HEK293 (cell line): ENCODE data around the gene R3HDM2.

ENCODE experiments used
- CTCF ChIA-PET: fragments of 350-600 bp; formaldehyde crosslinking; extraction: SDS; loops from one replicate; lab custom pipeline; 2021; ENCODE audit warnings: antibody characterized with exemption; lab: Yijun Ruan, JAX
- POLR2A ChIA-PET: fragments of 300-600 bp; formaldehyde crosslinking; extraction: SDS; loops from one replicate; lab custom pipeline; 2020; ENCODE audit warnings: antibody characterized with exemption, inconsistent platforms; lab: Yijun Ruan, JAX
- H3K27ac ChIP-seq: fragments of 200-500 bp; sonication (Bioruptor generic); 2 replicates; pipeline ENCODE4 v1.5.1; 2014; ENCODE audit warnings: low read depth, low read length, control low read depth, inconsistent platforms; ENCODE audit errors: extremely low read depth
- H3K36me3 ChIP-seq, 2 experiments: fragments of 200-500 bp in 1 of 2; sonication (Bioruptor generic) in 1 of 2; 1 replicate in 1 of 2; 2 replicates in 1 of 2; pipeline ENCODE4 v1.5.1; 2014 to 2017; ENCODE audit warnings: inconsistent platforms in 2 of 2, low read length in 2 of 2; ENCODE audit not compliant: control insufficient read depth in 2 of 2, insufficient read depth in 1 of 2
- H3K4me1 ChIP-seq: fragments of 200-500 bp; sonication (Bioruptor generic); 2 replicates; pipeline ENCODE4 v1.5.1; 2014; ENCODE audit warnings: mild to moderate bottlenecking, low read length, inconsistent platforms; ENCODE audit not compliant: control insufficient read depth, insufficient read depth
- H3K4me3 ChIP-seq: 2 replicates; pipeline ENCODE4 v1.5.1; 2011; ENCODE audit warnings: low read depth, mild to moderate bottlenecking, control low read depth, low read length, moderate library complexity
- H3K9me3 ChIP-seq: fragments of 200-500 bp; sonication (Bioruptor generic); 2 replicates; pipeline ENCODE4 v1.5.1; 2014; ENCODE audit warnings: low read depth, low read length, inconsistent platforms; ENCODE audit not compliant: control insufficient read depth, insufficient read depth
- HOXA7 ChIP-seq: sonication (generic); formaldehyde crosslinking; IDR thresholded peaks from 2 replicates; pipeline ENCODE4 v1.8.1; 2022; ENCODE audit warnings: missing genetic modification reagents, borderline replicate concordance
- IKZF3 ChIP-seq: fragments of 450-650 bp; IDR thresholded peaks from 2 replicates; pipeline ENCODE4 v1.5.0; 2018; ENCODE audit warnings: missing biosample characterization, mild to moderate bottlenecking, missing genetic modification characterization, moderate library complexity
- KLF8 ChIP-seq: fragments of 450-650 bp; formaldehyde crosslinking; IDR thresholded peaks from 2 replicates; pipeline ENCODE4 v1.5.1; 2016; ENCODE audit warnings: missing biosample characterization, missing genetic modification characterization
- MYNN ChIP-seq: fragments of 450-650 bp; formaldehyde crosslinking; IDR thresholded peaks from 2 replicates; pipeline ENCODE4 v1.5.1; 2016; ENCODE audit warnings: missing biosample characterization, missing genetic modification characterization, borderline replicate concordance
- RBAK ChIP-seq: fragments of 450-650 bp; formaldehyde crosslinking; IDR thresholded peaks from 2 replicates; pipeline ENCODE4 v1.5.1; 2016; ENCODE audit warnings: missing biosample characterization, missing genetic modification characterization
- SCRT1 ChIP-seq: fragments of 450-650 bp; formaldehyde crosslinking; IDR thresholded peaks from 2 replicates; pipeline ENCODE4 v1.5.1; 2016; ENCODE audit warnings: missing biosample characterization, missing genetic modification characterization, borderline replicate concordance
- SETDB1 ChIP-seq: IDR thresholded peaks from one replicate; pipeline ENCODE4 v1.6.1; 2017; ENCODE audit warnings: mild to moderate bottlenecking, low read length, moderate library complexity, mixed read lengths; ENCODE audit not compliant: insufficient read length
- YY1 ChIP-seq: fragments of 450-650 bp; formaldehyde crosslinking; IDR thresholded peaks from 2 replicates; pipeline ENCODE4 v1.5.1; 2018; ENCODE audit warnings: missing biosample characterization, missing genetic modification characterization
- ZBTB8A ChIP-seq: fragments of 450-650 bp; formaldehyde crosslinking; IDR thresholded peaks from 2 replicates; pipeline ENCODE4 v1.5.1; 2016; ENCODE audit warnings: missing biosample characterization, missing genetic modification characterization
- ZIC2 ChIP-seq: fragments of 450-650 bp; formaldehyde crosslinking; IDR thresholded peaks from 2 replicates; pipeline ENCODE4 v1.5.1; 2016; ENCODE audit warnings: missing biosample characterization, missing genetic modification characterization
- ZNF112 ChIP-seq: fragments of 450-650 bp; formaldehyde crosslinking; IDR thresholded peaks from 2 replicates; pipeline ENCODE4 v1.5.0; 2017; ENCODE audit warnings: missing biosample characterization, missing genetic modification characterization
- ZNF138 ChIP-seq: fragments of 450-650 bp; formaldehyde crosslinking; IDR thresholded peaks from 2 replicates; pipeline ENCODE4 v1.5.1; 2016; ENCODE audit warnings: missing biosample characterization, missing genetic modification characterization, borderline replicate concordance
- ZNF174 ChIP-seq: fragments of 450-650 bp; formaldehyde crosslinking; IDR thresholded peaks from 2 replicates; pipeline ENCODE4 v1.5.0; 2017; ENCODE audit warnings: missing biosample characterization, mild to moderate bottlenecking, missing genetic modification characterization
- ZNF211 ChIP-seq: fragments of 450-650 bp; formaldehyde crosslinking; IDR thresholded peaks from 2 replicates; pipeline ENCODE4 v1.5.1; 2016; ENCODE audit warnings: low read depth, missing biosample characterization, missing genetic modification characterization
- ZNF239 ChIP-seq: fragments of 450-650 bp; formaldehyde crosslinking; IDR thresholded peaks from 2 replicates; pipeline ENCODE4 v1.5.1; 2016; ENCODE audit warnings: missing biosample characterization, missing genetic modification characterization
- ZNF274 ChIP-seq, 2 experiments: fragments of 200-500 bp in 1 of 2; fragments of 450-650 bp in 1 of 2; sonication (Bioruptor generic) in 1 of 2; formaldehyde crosslinking in 1 of 2; IDR thresholded peaks; 2 replicates each; pipeline versions ENCODE4 v1.5.1 to v1.6.1; 2014 to 2016; ENCODE audit warnings: borderline replicate concordance in 1 of 2, inconsistent platforms in 1 of 2, low read length in 1 of 2, missing biosample characterization in 1 of 2, missing genetic modification characterization in 1 of 2
- ZNF292 ChIP-seq: fragments of 450-650 bp; formaldehyde crosslinking; IDR thresholded peaks from 2 replicates; pipeline ENCODE4 v1.5.1; 2016; ENCODE audit warnings: low read depth, missing biosample characterization, missing genetic modification characterization, borderline replicate concordance
- ZNF302 ChIP-seq: fragments of 450-650 bp; formaldehyde crosslinking; IDR thresholded peaks from 2 replicates; pipeline ENCODE4 v1.5.1; 2016; ENCODE audit warnings: missing biosample characterization, missing genetic modification characterization, low read depth
- ZNF335 ChIP-seq: fragments of 450-650 bp; formaldehyde crosslinking; conservative IDR thresholded peaks from 2 replicates; pipeline ENCODE4 v1.5.1; 2016; ENCODE audit warnings: missing biosample characterization, missing genetic modification characterization
- ZNF433 ChIP-seq: fragments of 450-650 bp; formaldehyde crosslinking; IDR thresholded peaks from 2 replicates; pipeline ENCODE4 v1.5.1; 2016; ENCODE audit warnings: missing biosample characterization, missing genetic modification characterization, low read depth
- ZNF473 ChIP-seq: fragments of 450-650 bp; formaldehyde crosslinking; IDR thresholded peaks from 2 replicates; pipeline ENCODE4 v1.5.1; 2017; ENCODE audit warnings: missing biosample characterization, missing genetic modification characterization
- ZNF521 ChIP-seq: fragments of 450-650 bp; formaldehyde crosslinking; IDR thresholded peaks from 2 replicates; pipeline ENCODE4 v1.5.1; 2017; ENCODE audit warnings: missing biosample characterization, mild to moderate bottlenecking, missing genetic modification characterization
- ZNF548 ChIP-seq: fragments of 450-650 bp; formaldehyde crosslinking; IDR thresholded peaks from 2 replicates; pipeline ENCODE4 v1.5.1; 2016; ENCODE audit warnings: missing biosample characterization, missing genetic modification characterization
- ZNF549 ChIP-seq: fragments of 450-650 bp; IDR thresholded peaks from 2 replicates; pipeline ENCODE4 v1.5.1; 2018; ENCODE audit warnings: missing biosample characterization, missing genetic modification characterization, mild to moderate bottlenecking, inconsistent platforms, moderate library complexity
- ZNF623 ChIP-seq: fragments of 450-650 bp; formaldehyde crosslinking; IDR thresholded peaks from 2 replicates; pipeline ENCODE4 v1.5.1; 2016; ENCODE audit warnings: missing biosample characterization, missing genetic modification characterization
- ZNF768 ChIP-seq: fragments of 450-650 bp; formaldehyde crosslinking; IDR thresholded peaks from 2 replicates; pipeline ENCODE4 v1.5.1; 2018; ENCODE audit warnings: missing biosample characterization, mild to moderate bottlenecking, missing genetic modification characterization
- ZSCAN16 ChIP-seq: fragments of 450-650 bp; formaldehyde crosslinking; IDR thresholded peaks from 2 replicates; pipeline ENCODE4 v1.5.1; 2016; ENCODE audit warnings: missing biosample characterization, missing genetic modification characterization
- TF ChIP-seq, protein P1 (sequence below): fragments of 450-650 bp; formaldehyde crosslinking; IDR thresholded peaks from 2 replicates; pipeline ENCODE4 v1.5.1; 2016; ENCODE audit warnings: missing biosample characterization, missing genetic modification characterization
- TF ChIP-seq, protein P2 (sequence below): fragments of 450-650 bp; IDR thresholded peaks from 2 replicates; pipeline ENCODE4 v1.5.1; 2018; ENCODE audit warnings: missing biosample characterization, mild to moderate bottlenecking, missing genetic modification characterization
- TF ChIP-seq, protein P3 (sequence below): fragments of 450-650 bp; formaldehyde crosslinking; IDR thresholded peaks from 2 replicates; pipeline ENCODE4 v1.5.1; 2016; ENCODE audit warnings: missing biosample characterization, missing genetic modification characterization

The R3HDM2 gene

DNA sequence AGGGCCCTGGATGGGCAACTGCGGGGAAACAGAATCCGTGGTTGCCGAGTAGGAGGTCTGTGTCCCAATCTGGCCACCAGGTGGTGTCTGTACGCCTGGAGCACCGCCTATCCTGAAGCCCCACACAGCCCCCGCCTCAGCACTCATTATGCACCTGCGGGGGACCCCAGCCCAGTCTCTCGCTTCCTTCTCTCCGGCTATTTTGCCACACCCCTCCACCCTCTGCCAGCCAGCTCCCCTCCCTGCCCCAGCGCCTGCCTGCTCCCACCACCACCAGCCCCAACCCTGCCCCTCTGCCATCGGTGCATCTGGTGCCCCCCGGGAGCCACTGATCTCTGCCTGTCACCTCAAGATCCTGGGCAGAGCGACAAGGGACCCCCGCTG lies 216.5 kb downstream of the R3HDM2 start:
- Histone ChIP-seq H3K4me3 (no peak overlapping the region), H3K36me3 (peaks cover 0 to 35% of the 10 kb centered on the region in 2 experiments; a peak in 1 of 3 replicates), H3K4me1 (peaks cover 5% of the 10 kb centered on the region), H3K27ac (no peak overlapping the region), H3K9me3 (no peaks in the 10 kb centered on the region)
- ChIA-PET POLR2A (interaction anchor here (0.6 to 2.2 kb wide), 5 partner anchors 16 to 534 kb away, joined by 3 to 17 read pairs (median 5); partner anchors contain the start of gene SHMT2), CTCF (interaction anchor here (0.6 to 8.8 kb wide), 41 partner anchors 8 to 1279 kb away, joined by 3 to 628 read pairs (median 4); partner anchors contain the start of genes GLI1, INHBE, LRP1 and SHMT2)
- TF ChIP-seq ZNF174 (tag by site-specific recombination) (no peak), SCRT1 (tag by site-specific recombination) (no peak), MYNN (tag by site-specific recombination) (no peak), ZNF211 (tag by site-specific recombination) (no peak), ZNF623 (no peak), IKZF3 (tag by site-specific recombination) (no peak), ZNF768 (tag by site-specific recombination) (no peak), ZNF239 (tag by site-specific recombination) (no peak), HOXA7 (CRISPR knock-in tag) (no peak), ZNF112 (tag by site-specific recombination) (no peak), ZNF302 (tag by site-specific recombination) (no peak), YY1 (no peak), ZNF549 (tag by site-specific recombination) (no peak), ZNF433 (tag by site-specific recombination) (no peak), ZNF473 (tag by site-specific recombination) (no peak), SETDB1 (no peak), ZNF335 (tag by site-specific recombination) (peak; percentile 47; the same call in 1 of the 2 replicates), RBAK (tag by site-specific recombination) (no peak), ZNF138 (tag by site-specific recombination) (no peak), KLF8 (tag by site-specific recombination) (peak; percentile 38; the same call in 1 of the 2 replicates), ZNF548 (tag by site-specific recombination) (no peak), ZNF521 (tag by site-specific recombination) (0 out of 2 replicates have a peak, but pooled peaks have one; percentile 33), ZSCAN16 (tag by site-specific recombination) (no peak), ZBTB8A (tag by site-specific recombination) (peak; percentile 50; the same call in 1 of the 2 replicates), ZIC2 (tag by site-specific recombination) (peak; percentile 31; the same call in 1 of the 2 replicates), ZNF274 (IDR thresholded peaks at IDR 0.05; ENCODE audit: low read length) (no peak), ZNF274 (tag by site-specific recombination; IDR thresholded peaks at IDR 0.05; ENCODE audit: borderline replicate concordance) (no peak), ZNF292 (tag by site-specific recombination) (no peak)
- TF ChIP-seq, protein P1, sequence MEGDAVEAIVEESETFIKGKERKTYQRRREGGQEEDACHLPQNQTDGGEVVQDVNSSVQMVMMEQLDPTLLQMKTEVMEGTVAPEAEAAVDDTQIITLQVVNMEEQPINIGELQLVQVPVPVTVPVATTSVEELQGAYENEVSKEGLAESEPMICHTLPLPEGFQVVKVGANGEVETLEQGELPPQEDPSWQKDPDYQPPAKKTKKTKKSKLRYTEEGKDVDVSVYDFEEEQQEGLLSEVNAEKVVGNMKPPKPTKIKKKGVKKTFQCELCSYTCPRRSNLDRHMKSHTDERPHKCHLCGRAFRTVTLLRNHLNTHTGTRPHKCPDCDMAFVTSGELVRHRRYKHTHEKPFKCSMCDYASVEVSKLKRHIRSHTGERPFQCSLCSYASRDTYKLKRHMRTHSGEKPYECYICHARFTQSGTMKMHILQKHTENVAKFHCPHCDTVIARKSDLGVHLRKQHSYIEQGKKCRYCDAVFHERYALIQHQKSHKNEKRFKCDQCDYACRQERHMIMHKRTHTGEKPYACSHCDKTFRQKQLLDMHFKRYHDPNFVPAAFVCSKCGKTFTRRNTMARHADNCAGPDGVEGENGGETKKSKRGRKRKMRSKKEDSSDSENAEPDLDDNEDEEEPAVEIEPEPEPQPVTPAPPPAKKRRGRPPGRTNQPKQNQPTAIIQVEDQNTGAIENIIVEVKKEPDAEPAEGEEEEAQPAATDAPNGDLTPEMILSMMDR (tag by site-specific recombination), result peak; percentile 86
- TF ChIP-seq, protein P2, sequence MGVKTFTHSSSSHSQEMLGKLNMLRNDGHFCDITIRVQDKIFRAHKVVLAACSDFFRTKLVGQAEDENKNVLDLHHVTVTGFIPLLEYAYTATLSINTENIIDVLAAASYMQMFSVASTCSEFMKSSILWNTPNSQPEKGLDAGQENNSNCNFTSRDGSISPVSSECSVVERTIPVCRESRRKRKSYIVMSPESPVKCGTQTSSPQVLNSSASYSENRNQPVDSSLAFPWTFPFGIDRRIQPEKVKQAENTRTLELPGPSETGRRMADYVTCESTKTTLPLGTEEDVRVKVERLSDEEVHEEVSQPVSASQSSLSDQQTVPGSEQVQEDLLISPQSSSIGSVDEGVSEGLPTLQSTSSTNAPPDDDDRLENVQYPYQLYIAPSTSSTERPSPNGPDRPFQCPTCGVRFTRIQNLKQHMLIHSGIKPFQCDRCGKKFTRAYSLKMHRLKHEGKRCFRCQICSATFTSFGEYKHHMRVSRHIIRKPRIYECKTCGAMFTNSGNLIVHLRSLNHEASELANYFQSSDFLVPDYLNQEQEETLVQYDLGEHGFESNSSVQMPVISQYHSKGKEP (tag by site-specific recombination), result no peak
- TF ChIP-seq, protein P3, sequence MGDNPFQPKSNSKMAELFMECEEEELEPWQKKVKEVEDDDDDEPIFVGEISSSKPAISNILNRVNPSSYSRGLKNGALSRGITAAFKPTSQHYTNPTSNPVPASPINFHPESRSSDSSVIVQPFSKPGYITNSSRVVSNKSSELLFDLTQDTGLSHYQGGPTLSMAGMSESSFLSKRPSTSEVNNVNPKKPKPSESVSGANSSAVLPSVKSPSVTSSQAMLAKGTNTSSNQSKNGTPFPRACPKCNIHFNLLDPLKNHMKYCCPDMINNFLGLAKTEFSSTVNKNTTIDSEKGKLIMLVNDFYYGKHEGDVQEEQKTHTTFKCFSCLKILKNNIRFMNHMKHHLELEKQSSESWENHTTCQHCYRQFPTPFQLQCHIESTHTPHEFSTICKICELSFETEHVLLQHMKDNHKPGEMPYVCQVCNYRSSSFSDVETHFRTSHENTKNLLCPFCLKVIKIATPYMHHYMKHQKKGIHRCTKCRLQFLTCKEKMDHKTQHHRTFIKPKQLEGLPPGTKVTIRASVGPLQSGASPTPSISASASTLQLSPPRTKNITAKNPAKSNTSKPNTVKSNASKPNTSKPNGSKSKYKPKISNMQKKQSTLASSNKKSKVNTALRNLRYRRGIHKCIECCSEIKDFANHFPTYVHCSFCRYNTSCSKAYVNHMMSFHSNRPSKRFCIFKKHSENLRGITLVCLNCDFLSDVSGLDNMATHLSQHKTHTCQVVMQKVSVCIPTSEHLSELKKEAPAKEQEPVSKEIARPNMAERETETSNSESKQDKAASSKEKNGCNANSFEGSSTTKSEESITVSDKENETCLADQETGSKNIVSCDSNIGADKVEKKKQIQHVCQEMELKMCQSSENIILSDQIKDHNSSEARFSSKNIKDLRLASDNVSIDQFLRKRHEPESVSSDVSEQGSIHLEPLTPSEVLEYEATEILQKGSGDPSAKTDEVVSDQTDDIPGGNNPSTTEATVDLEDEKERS (tag by site-specific recombination), result no peak
